ENCODE measurements around the gene ALDH1A3.

The ALDH1A3 gene

GRCh38 chr15:100902436-100903167, 23.0 kb downstream of the ALDH1A3 start:
- DNase-seq = peak; percentile 94

DNA sequence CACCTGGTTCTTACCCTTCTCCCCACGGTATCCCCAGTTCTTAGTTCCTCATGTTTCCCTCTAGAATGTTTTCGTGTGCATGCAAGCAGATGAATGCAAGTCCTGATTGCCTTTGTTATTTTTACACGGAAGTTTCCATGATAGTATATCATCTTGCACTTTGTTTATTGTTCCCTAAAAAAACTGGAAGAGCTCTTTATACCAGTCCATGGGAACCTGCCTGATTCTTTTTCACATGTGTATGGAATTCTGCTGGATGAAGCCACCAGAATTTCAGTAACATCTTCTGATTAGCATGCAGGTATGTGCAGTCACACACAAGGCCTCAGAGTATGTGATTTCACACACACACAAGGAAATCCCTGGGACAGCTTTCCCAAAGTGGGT, 23.5 kb downstream of the ALDH1A3 start:
- DNase-seq = no peak

GRCh38 chr15:100905850-100906249, 26.2 kb downstream of the ALDH1A3 start:
- no peak for DNase-seq

- DNase-seq = no peak
These were observed 28.8 kb downstream of the ALDH1A3 start for GRCh38 chr15:100908466-100908865.

- no peak for DNase-seq
These were observed 29.9 kb downstream of the ALDH1A3 start for GRCh38 chr15:100909565-100909964.

GRCh38 chr15:100909989-100910955, 30.6 kb downstream of the ALDH1A3 start:
- DNase-seq = no peak

- DNase-seq = no peak
These were observed 31.5 kb downstream of the ALDH1A3 start for GRCh38 chr15:100911086-100911485.

GRCh38 chr15:100913961-100914360, 34.3 kb downstream of the ALDH1A3 start:
- DNase-seq = no peak

- DNase-seq = no peak
These were observed 35.2 kb downstream of the ALDH1A3 start for GRCh38 chr15:100914876-100915275.

- DNase-seq = peak; percentile 86
These were observed 38.5 kb downstream of the ALDH1A3 start for GRCh38 chr15:100918034-100918689.

DNA sequence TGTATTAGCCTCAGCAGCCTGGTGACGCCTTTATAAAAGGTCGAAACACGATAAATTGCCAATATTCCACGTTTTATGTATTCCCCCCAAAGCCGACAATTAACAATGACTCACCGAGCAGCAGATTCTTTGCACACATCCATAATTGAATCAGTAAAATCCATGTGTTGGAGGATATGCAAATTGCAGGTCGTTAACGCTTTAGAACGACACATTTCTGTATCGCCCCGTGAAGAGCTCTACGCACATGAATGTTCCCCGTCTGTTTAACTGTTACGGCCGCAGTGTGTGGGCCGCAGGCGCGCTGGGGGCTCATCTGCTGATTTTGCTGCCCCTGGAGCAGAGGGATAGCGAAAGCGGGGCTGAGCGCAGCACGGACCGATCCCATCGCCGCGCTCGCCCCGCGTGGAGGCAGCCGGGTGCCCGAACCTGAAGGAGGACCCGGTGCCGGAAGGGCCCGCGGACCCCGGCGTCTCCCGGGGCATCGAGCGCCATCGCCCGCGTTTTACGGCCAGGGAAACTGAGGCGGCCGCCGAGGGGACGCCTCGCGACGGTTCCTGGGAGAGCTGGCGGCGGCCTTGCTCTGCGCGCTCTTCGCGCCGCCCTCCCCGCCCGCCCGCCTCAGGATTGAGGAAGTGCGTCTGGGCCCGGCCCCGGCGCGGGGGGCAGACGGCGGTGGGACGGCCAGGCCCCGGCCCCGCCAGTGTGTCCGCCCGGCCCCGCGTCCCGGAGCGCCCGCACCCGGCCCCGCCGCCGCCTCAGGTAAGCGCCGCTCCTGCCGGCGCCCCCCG, 39.3 kb downstream of the ALDH1A3 start, which contains the start of gene LRRK1:
TSS of gene LRRK1 (plus strand) at position 668 of the 791 bp plus-strand sequence. CDS start 5,276 bp downstream, outside the sequence.
- DNase-seq = peak; percentile 71

GRCh38 chr15:100919481-100920405, 40.1 kb downstream of the ALDH1A3 start:
- DNase-seq = peak; percentile 66

DNA sequence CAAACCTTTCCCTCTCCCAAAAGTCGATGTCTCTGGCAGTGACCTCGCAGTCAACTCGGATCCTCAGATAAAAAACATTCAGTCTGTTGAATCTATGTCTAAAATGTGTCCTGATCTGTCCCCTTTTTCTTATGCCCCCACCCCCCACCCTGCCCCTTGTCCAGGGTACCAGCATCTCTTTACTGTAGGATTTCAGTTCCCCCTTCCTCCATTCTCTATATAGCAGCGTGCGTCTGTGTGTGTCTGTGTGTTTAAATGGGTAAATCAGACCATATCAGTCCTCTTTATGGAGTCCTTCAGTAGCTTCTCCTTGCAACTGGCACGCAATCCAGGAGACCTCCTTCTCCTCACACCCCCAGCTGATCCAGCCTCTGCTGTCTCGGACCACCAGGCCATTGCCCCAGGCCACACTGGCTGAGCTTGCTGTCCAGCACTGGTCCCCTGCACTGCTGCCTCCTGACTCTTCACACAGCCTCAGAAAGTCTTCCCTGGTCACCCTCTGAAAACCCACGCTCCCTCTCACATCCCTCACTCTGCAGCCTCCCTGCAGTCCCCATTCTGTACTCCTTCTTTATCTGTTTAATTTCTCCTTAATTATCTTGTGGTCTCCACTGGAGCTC, 41.0 kb downstream of the ALDH1A3 start:
- no peak for DNase-seq

GRCh38 chr15:100922192-100923040, 42.8 kb downstream of the ALDH1A3 start:
- DNase-seq = no peak

DNA sequence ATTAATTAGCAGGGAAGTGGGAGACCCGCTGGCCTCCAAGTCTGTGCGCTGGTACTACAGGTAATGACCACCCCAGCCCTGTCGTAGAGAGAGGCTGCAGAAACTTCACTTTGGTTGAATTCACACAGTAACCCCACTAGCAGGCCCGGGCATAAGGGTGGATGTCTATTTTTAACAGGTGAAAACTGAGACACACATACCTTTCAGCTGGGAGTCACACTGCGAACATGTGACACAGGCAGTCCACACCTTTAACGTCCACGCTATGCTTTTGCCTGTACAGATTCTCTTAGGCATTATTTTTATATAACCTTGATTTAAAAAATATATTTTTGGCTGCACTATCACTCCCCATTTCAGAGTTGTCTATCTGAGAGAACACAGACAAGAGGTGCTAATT, 43.4 kb downstream of the ALDH1A3 start:
- DNase-seq = no peak

GRCh38 chr15:100923902-100924301, 44.3 kb downstream of the ALDH1A3 start:
- no peak for DNase-seq

DNA sequence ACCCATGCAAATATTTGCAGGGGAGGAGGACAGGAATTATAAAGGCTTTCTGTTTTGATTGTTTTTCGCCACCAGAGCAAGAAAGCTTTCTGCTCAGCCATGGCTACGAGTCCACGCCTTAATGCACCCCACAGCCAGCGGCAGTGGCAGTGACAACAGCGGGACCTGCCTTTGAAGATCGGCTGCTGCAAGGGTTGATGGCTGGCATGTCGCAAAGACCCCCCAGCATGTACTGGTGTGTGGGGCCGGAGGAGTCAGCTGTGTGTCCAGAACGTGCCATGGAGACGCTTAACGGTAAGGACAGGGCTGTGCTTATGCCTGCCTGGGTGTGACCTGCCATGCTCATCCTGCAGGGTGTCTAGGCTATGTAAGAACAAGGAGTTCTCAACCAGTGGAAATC, 44.8 kb downstream of the ALDH1A3 start:
- DNase-seq = no peak

- no peak for DNase-seq
These were observed 45.8 kb downstream of the ALDH1A3 start for GRCh38 chr15:100925480-100925879.

GRCh38 chr15:100926258-100926657, 46.6 kb downstream of the ALDH1A3 start:
- DNase-seq = no peak
